DLD1 (cell line): ENCODE results near the gene FEZF2.

ENCODE experiments used
- in situ Hi-C: cut with HindIII; loops from 2 replicates; pipeline ENCODE4 v1.10.0; 2017; ENCODE audit warnings: low sequenced_read_pairs

FEZF2 gene

DNA sequence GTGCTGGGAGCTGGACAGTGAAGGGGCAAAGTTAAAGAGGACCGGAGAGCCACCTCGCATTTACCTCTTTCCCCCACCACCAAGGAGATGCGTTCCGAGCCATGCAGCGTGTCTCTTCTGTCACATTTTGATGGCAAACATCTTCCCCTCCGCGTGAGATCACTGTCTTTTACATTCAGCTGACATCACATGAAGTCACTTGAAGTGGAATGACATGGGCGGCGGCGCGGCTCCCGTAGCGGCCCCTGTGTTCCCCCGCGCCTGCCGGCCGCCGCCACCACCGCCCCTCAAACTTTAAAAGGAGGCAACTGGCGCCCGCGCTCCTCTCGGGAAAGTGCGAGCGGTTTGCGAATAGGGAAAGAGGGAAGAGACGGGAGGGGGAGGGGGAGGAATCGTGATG lies at the start of gene FEZF2:
FEZF2 (minus strand) TSS at position 336 of the 400 bp plus-strand sequence. CDS start 682 bp downstream, outside the sequence.
- in situ Hi-C loops, result no loop called here

DNA sequence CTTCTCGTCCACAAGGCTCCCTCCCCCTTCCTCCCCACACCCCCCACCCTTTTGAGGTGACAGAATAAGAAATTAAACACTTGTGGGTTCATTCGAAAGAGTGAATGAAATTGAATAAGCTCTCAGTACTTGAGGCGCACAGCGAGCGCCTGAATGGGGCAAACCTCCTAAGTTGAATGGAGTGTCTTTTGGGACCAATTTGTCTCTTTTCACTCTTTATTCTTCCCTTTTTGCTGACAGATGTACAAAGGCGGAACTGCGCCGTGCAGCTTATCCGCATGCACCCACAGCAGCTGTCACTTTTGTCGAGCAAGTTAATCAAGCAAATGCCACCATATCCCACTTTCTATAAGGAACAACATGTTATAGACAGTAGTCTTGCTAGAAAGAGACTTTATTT lies 47.9 kb upstream of the FEZF2 start:
- in situ Hi-C loops, result no loop called here

DNA sequence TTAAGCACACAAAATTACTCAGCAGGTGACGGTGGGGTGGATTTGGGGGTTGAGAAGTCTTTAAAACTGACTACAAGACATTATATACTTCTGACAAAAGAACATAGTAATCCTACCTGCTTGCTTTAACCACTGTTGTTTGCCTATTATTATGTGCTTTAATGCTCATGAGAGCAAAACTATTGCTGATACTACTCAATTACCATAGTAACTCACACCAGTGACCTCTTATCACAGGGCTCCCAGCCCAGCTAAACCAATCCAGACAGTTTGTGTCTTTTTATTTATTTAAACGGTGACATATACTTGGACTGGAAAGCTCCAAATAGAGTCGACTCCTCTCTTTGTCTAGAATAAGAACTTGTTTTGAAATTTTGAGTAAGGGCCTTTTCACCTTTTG lies 42.8 kb upstream of the FEZF2 start:
- in situ Hi-C loops, result no loop called here

DNA sequence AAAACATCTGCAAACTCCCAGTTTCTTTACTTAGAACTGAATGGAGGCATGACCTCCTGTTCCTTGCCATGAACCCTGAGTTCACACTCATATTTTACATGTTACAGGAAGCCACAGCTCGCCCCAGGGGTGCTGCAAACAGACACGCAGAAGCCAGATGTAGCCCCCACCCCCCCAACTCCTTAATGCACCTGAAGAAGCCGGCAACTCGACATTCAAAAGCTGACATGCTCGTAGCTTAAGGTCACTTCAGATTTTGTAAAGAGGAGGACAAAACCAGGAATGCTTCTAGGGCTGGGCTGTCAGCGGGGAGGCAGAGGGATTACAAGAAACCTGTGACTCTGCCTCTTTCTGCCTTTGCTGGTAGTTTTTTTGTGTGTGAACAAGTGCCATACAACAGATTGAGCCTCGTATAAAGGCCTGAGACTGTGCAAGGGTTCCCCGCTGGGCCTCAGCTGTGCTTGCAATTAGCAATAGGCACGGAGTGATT lies 42.0 kb upstream of the FEZF2 start:
- in situ Hi-C loops, result no loop called here

DNA sequence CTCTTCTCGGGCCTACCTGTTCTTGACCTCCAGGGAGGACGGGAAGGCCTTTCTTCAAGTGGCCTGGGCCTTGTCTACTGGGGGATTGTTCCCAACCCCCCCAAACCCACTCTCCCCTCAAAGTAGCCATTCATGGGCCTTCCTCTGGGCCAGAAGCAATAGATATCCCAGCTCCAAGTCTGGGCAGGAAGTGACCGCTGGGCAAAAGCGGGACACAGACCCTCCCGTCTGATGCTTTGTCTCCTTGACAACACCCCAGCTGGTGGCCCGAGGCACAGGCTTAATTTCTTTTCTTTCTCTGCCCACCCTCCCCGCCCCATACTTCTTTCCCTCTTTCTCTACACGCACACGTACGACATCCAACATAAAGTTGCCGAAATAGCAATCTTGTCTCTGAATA lies 41.4 kb upstream of the FEZF2 start:
- in situ Hi-C loops, result no loop called here

DNA sequence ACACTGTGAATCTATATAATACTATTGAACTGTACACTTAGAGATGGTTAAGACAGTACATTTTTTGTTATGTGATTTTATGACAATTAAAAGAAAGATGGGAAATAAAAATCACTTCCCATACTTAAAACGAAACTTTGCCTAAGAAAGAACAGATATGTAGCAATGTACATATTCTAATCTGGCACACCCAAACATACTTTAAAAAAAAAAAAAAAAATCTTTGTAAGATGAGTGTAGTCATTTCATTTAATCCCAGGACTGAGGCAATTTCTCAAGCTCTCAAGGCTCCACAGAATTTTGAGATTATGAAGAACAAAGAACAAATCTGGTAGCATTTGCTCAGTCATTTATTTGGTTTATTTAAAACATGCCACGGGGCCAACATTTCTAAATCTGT lies 40.3 kb upstream of the FEZF2 start:
- in situ Hi-C loops, result no loop called here

DNA sequence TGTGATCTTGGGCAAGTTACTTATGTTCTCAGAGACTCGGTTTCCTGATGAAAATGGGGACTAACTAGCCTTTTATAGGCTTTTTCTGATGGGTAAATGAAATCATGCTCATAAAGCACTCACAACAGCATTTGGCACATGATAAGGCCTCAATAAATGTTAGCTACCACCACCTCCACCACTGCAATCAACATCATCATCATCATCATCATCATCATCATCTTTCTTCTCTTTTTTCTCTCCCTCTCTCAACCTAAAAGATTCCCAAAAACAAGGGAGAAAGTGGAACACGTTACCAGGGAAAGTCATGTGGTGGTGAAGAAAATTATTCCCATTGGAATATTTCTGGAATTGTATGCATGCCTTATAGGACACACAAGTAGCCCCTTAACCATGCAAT lies 33.6 kb upstream of the FEZF2 start:
- in situ Hi-C loops, result no loop called here

DNA sequence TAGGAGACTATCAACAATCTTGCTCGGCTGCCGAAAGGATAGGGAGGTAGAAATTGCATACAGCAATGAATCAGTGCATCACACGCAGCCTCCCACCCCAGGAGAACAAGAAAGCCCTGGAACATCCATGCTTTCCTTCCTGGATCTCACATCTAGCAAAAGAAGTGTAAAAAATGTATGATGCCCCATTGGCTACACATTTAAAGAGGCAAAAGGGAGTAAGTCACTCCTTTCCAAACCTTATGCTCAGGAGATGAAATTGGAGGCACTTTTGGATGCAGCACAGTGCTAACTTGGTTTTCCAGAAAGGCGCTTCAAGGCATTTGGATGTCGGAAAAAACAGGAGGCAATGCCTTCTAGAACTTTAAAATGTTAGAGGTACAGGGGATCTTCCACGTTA lies 32.2 kb upstream of the FEZF2 start:
- in situ Hi-C loops, result no loop called here

DNA sequence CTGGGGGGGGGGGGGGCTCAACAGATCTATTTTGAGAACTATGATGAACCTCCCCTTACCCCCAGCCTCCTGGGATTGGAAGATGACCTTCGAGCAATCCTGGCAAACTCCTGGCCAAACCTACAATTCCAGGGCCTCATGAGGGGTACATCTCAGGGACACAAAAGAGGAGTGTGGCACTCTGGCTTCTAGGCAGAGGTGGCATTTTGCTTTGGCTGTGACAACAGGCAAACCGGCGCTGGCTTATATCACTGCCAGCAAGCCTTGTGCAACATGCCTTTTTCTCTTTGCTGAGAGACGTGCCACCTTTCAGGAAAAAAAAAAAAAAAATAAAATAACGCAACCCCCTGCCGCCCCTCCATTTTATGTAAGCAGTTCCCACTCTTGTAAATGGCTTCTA lies 31.8 kb upstream of the FEZF2 start:
- in situ Hi-C loops, result no loop called here

DNA sequence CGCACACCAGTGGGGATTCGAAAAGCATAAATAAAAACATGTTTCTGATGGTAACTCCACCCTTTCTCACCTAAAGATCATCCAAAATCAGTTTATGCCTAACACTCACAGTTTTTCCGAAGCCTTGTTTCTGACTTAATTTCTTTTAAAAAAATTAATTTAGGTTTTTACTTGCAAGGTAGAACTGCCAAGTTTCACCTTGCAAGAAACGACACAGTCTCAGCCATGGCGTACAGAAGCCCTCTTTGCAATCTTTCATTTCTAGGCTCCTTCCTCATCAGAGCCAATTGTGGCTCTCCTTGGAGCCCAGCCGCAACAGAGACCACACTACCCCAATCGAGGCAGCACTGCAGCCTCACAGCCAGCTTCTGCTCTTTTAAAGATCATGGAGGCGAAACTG lies 31.0 kb upstream of the FEZF2 start:
- in situ Hi-C loops, result no loop called here

DNA sequence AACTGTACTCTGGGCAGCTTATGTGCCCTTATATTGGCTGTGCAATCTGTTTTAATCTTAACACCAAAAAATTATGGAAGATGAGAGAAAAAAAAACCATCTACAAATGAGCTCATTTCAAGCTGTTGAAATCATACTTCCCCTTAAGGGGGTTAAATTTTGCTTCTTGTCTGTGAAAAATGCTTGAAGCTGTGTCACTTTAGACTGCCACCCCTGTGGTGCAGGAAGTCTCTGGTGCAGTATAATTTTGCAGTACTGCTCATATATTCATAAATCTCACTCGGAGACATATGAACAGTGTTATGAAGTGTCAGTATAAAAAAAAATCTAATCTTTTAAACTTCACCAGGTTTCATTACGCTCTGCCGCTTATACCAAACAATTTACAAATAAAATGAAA lies 30.4 kb upstream of the FEZF2 start:
- in situ Hi-C loops, result no loop called here

DNA sequence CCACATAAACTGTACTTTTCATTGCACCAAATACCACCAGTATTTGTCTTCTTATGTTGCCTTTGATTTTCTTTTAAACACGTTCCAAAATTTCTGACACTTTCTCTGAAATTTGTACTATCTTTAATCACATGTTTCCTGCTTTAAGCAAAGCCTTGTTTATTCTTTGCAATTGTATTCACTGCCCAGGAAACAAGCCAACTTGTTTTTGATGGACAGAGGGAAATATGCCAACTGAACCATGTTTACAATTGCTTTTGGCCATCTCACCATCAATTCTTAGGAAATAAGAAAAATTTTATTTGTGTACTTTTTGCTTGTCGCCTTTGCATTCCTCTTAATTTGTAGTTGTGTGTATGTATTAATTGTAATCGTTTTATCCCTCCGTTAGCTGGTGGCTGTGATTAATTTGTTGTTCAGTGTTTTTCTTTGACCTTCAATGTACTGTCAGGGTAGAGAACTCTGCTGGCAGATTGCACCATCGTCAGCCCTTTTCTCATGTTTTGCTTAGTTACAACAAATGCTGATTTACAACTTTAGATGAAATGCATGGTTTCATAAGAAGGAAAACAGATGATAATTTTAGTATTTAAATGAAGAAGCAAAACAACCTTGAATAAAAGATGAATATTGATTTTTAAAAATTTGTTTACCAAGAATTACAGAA lies 19.4 kb upstream of the FEZF2 start:
- in situ Hi-C loops, result no loop called here

DNA sequence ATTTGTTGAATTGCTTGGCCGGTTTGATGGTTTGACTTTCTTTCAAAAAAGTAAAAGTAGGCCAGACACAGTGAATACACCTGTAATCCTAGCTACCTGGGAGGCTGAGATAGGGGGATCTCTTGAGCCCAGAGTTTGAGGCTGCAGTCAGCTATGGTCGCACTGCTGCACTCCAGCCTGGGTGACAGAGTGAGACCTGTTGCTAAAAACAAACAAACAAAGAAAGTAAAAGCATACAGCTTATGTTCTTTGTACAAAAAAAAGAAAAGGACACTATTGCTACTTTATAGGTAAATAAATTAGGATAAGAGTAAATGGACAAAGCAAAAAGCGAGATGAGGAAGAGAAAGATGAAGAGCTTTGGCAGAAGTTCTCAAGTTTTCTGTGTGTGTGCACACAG lies 13.9 kb upstream of the FEZF2 start:
- in situ Hi-C loops, result no loop called here

DNA sequence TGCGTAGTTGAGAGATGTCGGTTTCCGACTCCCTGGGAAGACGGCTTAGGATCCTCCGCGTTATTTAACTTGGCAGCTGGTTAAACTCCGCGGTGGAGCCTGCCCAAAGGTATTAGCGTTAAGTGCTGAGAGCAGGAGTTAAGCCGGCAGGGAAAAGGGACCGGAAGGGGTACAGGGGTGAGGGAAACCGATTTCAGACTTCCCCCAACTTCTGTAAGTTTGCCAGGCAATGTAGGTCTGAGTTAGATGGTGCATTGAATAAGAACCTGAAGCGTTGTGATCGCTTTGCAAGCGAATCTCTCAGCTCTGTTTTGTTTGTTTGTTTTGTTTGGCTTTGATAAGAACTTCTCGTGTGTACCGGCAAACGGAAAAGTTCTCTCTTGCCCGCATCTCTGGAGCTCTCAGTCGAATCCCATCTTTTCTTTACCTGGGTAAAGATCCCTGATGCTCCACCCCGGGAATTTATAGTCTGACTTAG lies 6.0 kb upstream of the FEZF2 start:
- in situ Hi-C loops, result no loop called here

DNA sequence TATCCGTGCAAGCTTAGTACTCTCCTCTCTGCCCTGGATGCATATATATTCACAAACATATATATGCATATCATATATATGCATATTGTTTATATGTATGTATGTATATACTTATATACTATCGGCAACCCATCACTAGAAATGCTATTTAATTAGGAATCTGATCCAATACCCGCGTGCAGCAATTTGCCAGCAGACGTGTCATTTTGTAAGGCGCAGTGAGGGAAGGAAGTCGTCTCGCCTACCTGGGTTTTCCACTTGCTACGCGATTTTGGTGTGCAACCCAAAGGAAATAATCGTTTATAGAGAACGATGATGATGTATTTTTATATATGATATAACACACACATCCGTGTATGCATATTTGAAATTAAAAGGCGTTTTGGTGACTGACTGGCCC lies 5.6 kb upstream of the FEZF2 start:
- in situ Hi-C loops, result no loop called here

DNA sequence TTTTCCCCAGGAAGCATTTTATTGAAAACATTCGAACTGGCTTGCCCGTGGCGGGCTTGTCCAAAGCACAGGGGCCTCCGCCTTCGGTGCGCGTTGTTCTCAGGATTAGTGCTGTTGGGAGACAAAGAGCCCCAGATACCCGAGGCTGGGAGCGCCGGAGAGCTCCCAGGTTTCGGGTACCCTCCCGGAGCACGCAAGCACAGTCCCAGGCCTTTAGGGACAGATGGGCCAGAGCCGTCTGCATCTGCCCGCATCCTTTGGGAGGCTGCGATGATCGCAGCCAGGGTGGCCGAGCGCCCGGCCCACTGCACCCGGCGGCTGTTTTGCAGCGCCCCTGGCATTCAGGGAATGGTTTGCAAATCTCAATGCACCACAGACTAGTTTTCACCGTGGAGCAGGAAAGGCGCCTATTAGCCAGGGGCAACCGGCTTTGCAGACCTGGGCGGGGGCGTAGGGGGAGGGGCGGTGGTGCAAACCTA lies 5.0 kb upstream of the FEZF2 start:
- in situ Hi-C loops, result no loop called here

DNA sequence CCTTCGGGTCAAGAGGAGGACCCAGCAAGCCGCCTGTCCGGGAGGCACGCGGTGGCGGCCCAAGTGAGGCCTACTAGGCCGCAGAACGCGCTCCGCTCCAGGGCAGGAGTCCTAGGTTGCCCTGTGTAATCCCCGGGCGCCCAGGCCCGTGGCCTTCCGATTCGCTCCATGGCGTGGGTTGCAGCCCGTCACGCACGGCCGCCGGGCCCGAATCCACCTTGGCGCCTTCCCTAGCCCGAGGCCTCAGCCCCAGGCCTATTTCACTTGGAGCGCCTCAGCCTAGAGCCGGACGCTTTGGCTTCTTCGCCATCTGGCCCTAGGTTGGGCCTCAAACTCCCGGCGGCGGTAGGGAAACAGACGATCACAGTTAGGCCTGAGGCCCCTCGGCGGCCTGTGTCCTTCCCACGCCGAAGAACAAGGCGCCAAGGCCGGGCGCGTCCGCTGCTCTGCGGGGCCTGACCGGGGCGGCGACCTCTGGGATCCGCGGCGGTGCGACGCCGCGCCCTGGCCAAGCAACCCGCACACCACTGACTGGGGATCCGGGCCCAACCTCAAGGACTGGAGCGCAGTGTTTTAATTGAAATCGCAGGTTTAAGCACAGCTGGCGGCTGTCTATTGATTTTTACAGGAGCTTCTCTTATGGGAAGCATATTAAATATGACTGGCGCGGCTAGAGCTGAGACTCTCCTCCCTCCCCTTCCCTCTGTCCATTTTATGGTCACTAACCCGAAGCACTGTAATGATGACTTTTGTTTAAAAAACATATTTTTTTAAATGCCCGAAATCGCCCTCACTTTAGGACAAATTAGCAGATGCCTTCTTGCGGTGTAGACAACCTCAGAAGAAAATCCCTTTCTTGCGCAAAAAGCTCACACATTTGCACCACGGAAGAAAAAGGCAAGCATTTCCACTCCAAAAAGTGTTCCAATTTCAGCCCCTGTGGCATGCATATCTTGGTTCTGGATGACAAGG lies 3.8 kb upstream of the FEZF2 start:
- in situ Hi-C loops, result no loop called here

DNA sequence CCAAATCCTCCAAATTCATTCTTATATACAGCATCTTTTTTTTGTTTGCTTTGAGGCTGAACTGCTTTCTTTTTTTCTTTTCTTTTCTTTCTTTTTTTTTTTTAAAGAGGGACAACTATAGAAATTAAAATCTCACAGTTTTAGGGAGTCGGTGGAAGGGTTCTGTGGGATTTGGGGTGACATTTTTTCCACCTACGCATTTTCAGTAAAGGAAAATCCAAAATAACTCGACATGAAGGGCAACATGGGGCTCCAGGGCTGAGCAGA lies 3.0 kb upstream of the FEZF2 start:
- in situ Hi-C loops, result no loop called here

DNA sequence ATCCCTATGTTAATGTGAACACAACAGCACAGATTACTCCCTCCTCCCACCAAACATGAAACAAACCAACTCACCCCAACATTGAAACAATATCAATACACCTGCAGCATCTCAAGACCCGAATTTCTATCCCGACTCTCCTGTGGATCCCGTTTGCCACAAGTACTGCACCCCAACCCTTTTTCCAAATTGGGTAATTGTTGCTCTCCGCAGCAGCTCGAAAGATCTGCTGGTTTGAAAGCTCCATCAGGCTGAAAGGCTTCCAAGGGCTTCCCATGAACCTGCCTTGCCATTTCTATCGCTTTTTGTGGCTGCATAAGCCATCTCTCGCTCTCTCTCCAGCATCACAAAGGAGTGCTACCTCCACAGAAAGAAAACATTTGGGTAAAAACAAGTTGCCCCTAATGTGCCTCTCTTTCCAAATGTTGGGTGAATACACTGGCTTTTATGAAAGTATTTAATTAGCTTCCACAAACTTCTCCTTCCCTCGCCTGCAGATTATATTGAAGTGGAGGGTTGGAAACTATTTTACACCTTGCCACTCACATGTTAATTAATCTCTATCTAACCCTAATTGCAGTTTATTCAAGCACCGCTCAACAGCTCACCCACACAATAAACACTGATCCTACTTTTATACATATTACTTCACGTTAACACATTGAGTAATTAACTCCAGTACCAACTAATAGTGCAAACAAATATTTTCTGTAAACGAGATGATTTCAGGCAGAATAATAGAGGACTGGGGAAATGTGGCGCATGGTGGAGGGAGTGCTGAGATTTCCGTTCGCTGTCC lies 2.5 kb upstream of the FEZF2 start:
- in situ Hi-C loops, result no loop called here

DNA sequence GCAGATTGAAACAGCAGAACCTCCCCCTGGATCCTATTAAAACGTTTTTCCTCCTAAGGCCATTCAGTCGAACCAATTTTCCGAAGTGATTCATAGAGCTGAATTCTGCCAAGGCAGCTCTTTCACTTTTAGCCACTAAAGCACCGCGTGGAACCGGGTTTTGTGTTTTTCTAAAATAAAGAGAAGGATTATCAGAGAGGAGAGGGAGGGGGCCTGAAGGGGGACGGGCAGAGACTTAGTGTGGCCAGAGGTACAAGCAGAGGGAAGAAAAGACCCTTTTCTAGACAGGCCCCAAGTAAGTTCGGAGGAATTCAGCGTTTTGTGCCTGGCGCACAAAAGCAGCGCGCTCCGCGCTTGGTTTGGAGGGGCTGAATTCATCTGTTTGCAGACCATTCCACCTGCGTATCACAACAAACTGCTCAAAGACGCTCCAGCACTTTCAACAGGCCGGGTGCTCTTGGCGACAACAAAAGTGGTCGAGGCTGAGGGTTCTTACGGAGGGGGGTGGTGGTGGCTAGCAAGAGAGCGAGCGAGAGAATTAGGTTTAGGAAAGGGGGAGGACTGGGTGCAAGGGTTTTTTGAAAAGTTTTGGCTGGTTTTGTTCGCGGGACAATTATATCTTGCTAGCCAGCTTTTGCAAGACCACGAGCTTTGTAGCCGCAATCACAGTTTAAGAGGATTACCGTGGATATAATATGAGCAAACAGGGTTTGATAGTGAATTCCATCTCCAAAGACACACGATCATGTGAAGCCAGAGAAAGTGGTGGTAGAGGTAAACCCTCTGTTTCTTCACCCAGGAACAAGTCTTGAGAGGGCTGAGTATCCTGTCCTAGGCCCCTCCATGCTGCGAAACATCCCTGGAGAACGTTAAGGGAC lies 1.2 kb upstream of the FEZF2 start:
- in situ Hi-C loops, result no loop called here
